Endothelial cell of umbilical vein (primary cell): Measurements from ENCODE around the gene MOXD1. TPM values are rescaled to one million over a fixed set of nuclear protein-coding genes. Genes with fewer than 3 reads are reported as not detected.

Source experiments
- BruUV-seq: library from RNA; stranded (reverse); fragments of 400-500 nt; replicated peaks from 2 replicates; lab custom pipeline; 2021; lab: Mats Ljungman, UMichigan
- CTCF ChIA-PET: fragments of 300-600, 350-600 bp; sonication (Branson Sonifier 250); formaldehyde crosslinking; loops from one replicate; lab custom pipeline; 2021; ENCODE audit warnings: antibody characterized with exemption, inconsistent platforms; lab: Charles Lee
- POLR2A ChIA-PET: fragments of 300-600, 350-600 bp; sonication (Branson Sonifier 250); formaldehyde crosslinking; loops from one replicate; lab custom pipeline; 2021; ENCODE audit warnings: antibody characterized with exemption, inconsistent platforms; lab: Charles Lee
- DNase-seq: peaks from one replicate; pipeline ENCODE4 v3.0.0-alpha.2; 2011; ENCODE audit warnings: low read depth, low spot score
- FAIRE-seq: peaks from 2 replicates; lab custom pipeline; 2011; peaks lifted over from hg19 to GRCh38; lab: Jason Lieb, UNC
- H2AFZ ChIP-seq: 2 replicates; pipeline ENCODE4 v1.6.0; 2012; ENCODE audit warnings: low read depth, low read length, control low read depth, inconsistent platforms
- H3K27ac ChIP-seq: 2 replicates; pipeline ENCODE4 v1.5.1; 2011; ENCODE audit warnings: low read depth, mild to moderate bottlenecking, control low read depth, low read length, moderate library complexity; ENCODE audit not compliant: insufficient read depth
- H3K27me3 ChIP-seq, 2 experiments: 2 replicates each; pipeline versions ENCODE4 v1.6.0 to v1.6.1; 2011; ENCODE audit warnings: low read length in 2 of 2, mixed read lengths in 1 of 2; ENCODE audit not compliant: control insufficient read depth in 2 of 2, insufficient read depth in 2 of 2
- H3K36me3 ChIP-seq, 2 experiments: 2 replicates in 1 of 2; 3 replicates in 1 of 2; pipeline ENCODE4 v1.5.1; 2011; ENCODE audit warnings: low read length in 2 of 2, mild to moderate bottlenecking in 1 of 2, moderate library complexity in 1 of 2; ENCODE audit not compliant: control insufficient read depth in 2 of 2, insufficient read depth in 2 of 2; ENCODE audit errors: extremely low read depth in 1 of 2
- H3K4me1 ChIP-seq: 3 replicates; pipeline ENCODE4 v1.5.1; 2011; ENCODE audit warnings: mild to moderate bottlenecking, low read length; ENCODE audit not compliant: control insufficient read depth, insufficient read depth; ENCODE audit errors: extremely low read depth
- H3K4me2 ChIP-seq: 2 replicates; pipeline ENCODE4 v1.6.1; 2011; ENCODE audit warnings: low read length, control low read depth, mixed read lengths; ENCODE audit not compliant: insufficient read depth
- H3K4me3 ChIP-seq, 3 experiments: fragments of 200-600 bp in 1 of 3; sonication (generic), shearing (Covaris generic) in 1 of 3; replicated peaks in 1 of 3; 2 replicates each; pipeline ENCODE4 v1.5.1; 2011 to 2016; ENCODE audit warnings: control low read depth in 3 of 3, low read length in 3 of 3, mild to moderate bottlenecking in 2 of 3, inconsistent platforms in 1 of 3, low read depth in 1 of 3, moderate library complexity in 1 of 3; ENCODE audit not compliant: insufficient read depth in 1 of 3
- H3K79me2 ChIP-seq: 2 replicates; pipeline ENCODE4 v1.6.0; 2012; ENCODE audit warnings: low read length, inconsistent platforms; ENCODE audit not compliant: control insufficient read depth, insufficient read depth
- H3K9ac ChIP-seq: replicated peaks from 2 replicates; pipeline ENCODE3; 2011; ENCODE audit warnings: low read length, control low read depth; ENCODE audit not compliant: insufficient read depth; ENCODE audit errors: extremely low read depth
- H3K9me1 ChIP-seq: replicated peaks from 3 replicates; pipeline ENCODE4 v1.6.0; 2011; ENCODE audit warnings: mild to moderate bottlenecking, low read length; ENCODE audit not compliant: control insufficient read depth, insufficient read depth; ENCODE audit errors: extremely low read depth
- H3K9me3 ChIP-seq: replicated peaks from 2 replicates; pipeline ENCODE4 v1.5.1; 2012; ENCODE audit warnings: low read length, inconsistent platforms; ENCODE audit not compliant: control insufficient read depth, insufficient read depth
- H4K20me1 ChIP-seq: replicated peaks from 2 replicates; pipeline ENCODE3; 2011; ENCODE audit warnings: mild to moderate bottlenecking, low read length; ENCODE audit not compliant: control insufficient read depth, insufficient read depth; ENCODE audit errors: extremely low read depth
- CTCF ChIP-seq, 2 donors: IDR thresholded peaks; 1 replicate in 1 of 2; 2 replicates in 1 of 2; pipeline ENCODE4 v1.5.1; 2011; ENCODE audit warnings: low read length in 2 of 2, mild to moderate bottlenecking in 2 of 2, moderate library complexity in 2 of 2, control low read depth in 1 of 2, inconsistent platforms in 1 of 2, low read depth in 1 of 2; ENCODE audit not compliant: insufficient read depth in 1 of 2; ENCODE audit errors: extremely low read depth in 1 of 2
- EZH2 ChIP-seq: IDR thresholded peaks from 2 replicates; pipeline ENCODE4 v1.6.1; 2012; ENCODE audit warnings: borderline replicate concordance, low read depth, mild to moderate bottlenecking, moderate library complexity, low read length, inconsistent platforms; ENCODE audit not compliant: severe bottlenecking
- FOS ChIP-seq: IDR thresholded peaks from 2 replicates; pipeline ENCODE4 v1.6.1; 2011; ENCODE audit warnings: mild to moderate bottlenecking, low read length, moderate library complexity, borderline replicate concordance; ENCODE audit not compliant: insufficient read depth
- GATA2 ChIP-seq: IDR thresholded peaks from 2 replicates; pipeline ENCODE4 v1.7.0; 2011; ENCODE audit warnings: low read depth, mild to moderate bottlenecking, moderate library complexity, mixed read lengths, low read length; ENCODE audit not compliant: insufficient read length, insufficient read depth
- JUN ChIP-seq: IDR thresholded peaks from 2 replicates; pipeline ENCODE4 v1.6.1; 2011; ENCODE audit warnings: borderline replicate concordance, low read depth; ENCODE audit not compliant: insufficient read length, insufficient read depth
- MAX ChIP-seq: IDR thresholded peaks from 2 replicates; pipeline ENCODE4 v1.6.1; 2011; ENCODE audit not compliant: insufficient read depth, insufficient read length
- MYC ChIP-seq: IDR thresholded peaks from one replicate; pipeline ENCODE4 v1.6.1; 2011; ENCODE audit warnings: mild to moderate bottlenecking, low read depth, low read length
- POLR2AphosphoS5 ChIP-seq: IDR thresholded peaks from 2 replicates; pipeline ENCODE4 v1.6.1; 2012; ENCODE audit warnings: low read depth, mild to moderate bottlenecking, control low read depth, low read length, moderate library complexity; ENCODE audit not compliant: insufficient read depth
- dilution Hi-C: fragments of 300-500 bp; cut with MboI; formaldehyde crosslinking; loops from one replicate; pipeline ENCODE4 v1.15.0; 2019; ENCODE audit warnings: low sequenced_read_pairs; ENCODE audit not compliant: extremely low pct_ligation_motif_present
- intact Hi-C: fragments of 100-400 bp; cut with micrococcal nuclease; formaldehyde crosslinking; loops from one replicate; pipeline ENCODE4 v1.10.0; 2022
- polyA plus RNA-seq, 4 experiments: library from polyadenylated mRNA; depleted of rRNA in 3 of 4; stranded (reverse) in 3 of 4; unstranded in 1 of 4; fragments of >200 nt; gene quantifications; 2 replicates each; pipeline versions ENCODE4 v1.2.1 to v1.2.3, GENCODE V29; 2011 to 2012; ENCODE audit warnings: missing spikeins in 1 of 4
- total RNA-seq: library from RNA; stranded (reverse); gene quantifications from 2 replicates; pipeline ENCODE4 v1.2.3, GENCODE V29; 2021

MOXD1 gene
- total and polyA plus RNA-seq, 2 donors (not counting 3 experiments of a cell fraction or from before 2014, with no cell fraction given), result 0.01 TPM; not detected in 1

GRCh38 chr6:132251711-132252110, 149.6 kb downstream of the MOXD1 start:
- FAIRE-seq, result no peak
- no peak overlapping the region for H3K27ac ChIP-seq
- ChIA-PET POLR2A (no interaction called here), CTCF (interaction anchor here (1.1 to 1.3 kb wide), 2 partner anchors 15 to 327 kb away, joined by 3 to 6 read pairs; no protein-coding TSS in a partner anchor)
- BruUV-seq, result no TSS peak
- DNase-seq, result no peak
- dilution Hi-C loops (no loop called here), intact Hi-C loops (no loop called here)
- H4K20me1 ChIP-seq, result no peaks in the 10 kb centered on the region
- H3K4me3 ChIP-seq, result no peak overlapping the region
- H3K9ac ChIP-seq, result no peak overlapping the region
- no peaks in the 10 kb centered on the region for H3K36me3 ChIP-seq
- no peak overlapping the region for H3K4me2 ChIP-seq
- H3K4me1 ChIP-seq, result no peaks in the 10 kb centered on the region
- H3K79me2 ChIP-seq, result no peaks in the 10 kb centered on the region
- no peak overlapping the region for H2AFZ ChIP-seq
- H3K9me3 ChIP-seq, result no peaks in the 10 kb centered on the region
- no peaks in the 10 kb centered on the region for H3K9me1 ChIP-seq
- TF ChIP-seq EZH2 (no peak), MYC (no peak), CTCF (IDR thresholded peaks at IDR 0.05; ENCODE audit: extremely low read depth in 1 of 2, insufficient read depth in 1 of 2, low read depth in 1 of 2, low read length in 2 of 2) (no peak), FOS (no peak), JUN (no peak), POLR2AphosphoS5 (no peak), GATA2 (no peak), MAX (no peak)
- peaks cover 0 to 2% of the 10 kb centered on the region in 2 experiments for H3K27me3 ChIP-seq
